HG03558 (cell line): ENCODE results near the gene OTOG.

Source experiments
- ATAC-seq: cut with Tn5 transposase; IDR thresholded peaks from one replicate; pipeline ENCODE4 v1.9.1; 2021; ENCODE audit warnings: moderate number of reproducible peaks; ENCODE audit not compliant: unreplicated experiment; ENCODE audit errors: extremely low read depth

OTOG gene

DNA sequence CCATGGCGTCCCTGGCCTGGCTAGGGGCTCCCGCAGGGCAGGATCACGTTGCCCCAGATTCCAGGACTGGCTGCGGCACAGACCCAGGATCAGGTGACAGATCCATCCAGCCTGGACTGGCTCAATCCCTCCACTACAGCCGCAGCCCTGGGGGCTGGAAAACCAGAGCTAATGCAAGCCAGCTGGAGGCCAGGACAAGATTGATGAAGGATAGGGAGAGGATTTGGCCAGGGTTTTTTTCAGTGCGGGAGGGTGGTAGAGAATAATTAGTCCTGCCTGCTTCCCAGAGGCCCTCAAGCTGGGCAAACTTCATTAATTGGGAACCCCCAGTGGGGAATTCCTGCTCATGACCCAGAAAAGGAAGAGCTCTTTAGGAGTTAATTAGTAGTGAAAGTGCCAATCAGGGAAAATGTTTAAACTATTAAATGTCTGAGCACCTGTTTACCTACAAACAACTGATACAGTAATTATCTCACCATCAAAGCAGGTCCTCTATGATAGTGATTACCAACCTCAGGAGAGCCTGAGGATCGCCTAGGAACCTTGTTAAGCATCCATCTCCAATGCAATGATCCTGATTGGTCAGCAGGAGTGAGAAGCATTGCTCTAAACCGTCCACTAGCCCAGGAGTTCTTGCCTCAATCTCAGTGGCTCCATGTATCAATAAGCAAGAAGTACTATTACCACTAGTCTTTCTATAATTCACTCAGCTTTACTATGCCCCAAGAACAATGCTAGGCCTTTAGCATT, 139.3 kb downstream of the OTOG start:
- no peak for ATAC-seq

DNA sequence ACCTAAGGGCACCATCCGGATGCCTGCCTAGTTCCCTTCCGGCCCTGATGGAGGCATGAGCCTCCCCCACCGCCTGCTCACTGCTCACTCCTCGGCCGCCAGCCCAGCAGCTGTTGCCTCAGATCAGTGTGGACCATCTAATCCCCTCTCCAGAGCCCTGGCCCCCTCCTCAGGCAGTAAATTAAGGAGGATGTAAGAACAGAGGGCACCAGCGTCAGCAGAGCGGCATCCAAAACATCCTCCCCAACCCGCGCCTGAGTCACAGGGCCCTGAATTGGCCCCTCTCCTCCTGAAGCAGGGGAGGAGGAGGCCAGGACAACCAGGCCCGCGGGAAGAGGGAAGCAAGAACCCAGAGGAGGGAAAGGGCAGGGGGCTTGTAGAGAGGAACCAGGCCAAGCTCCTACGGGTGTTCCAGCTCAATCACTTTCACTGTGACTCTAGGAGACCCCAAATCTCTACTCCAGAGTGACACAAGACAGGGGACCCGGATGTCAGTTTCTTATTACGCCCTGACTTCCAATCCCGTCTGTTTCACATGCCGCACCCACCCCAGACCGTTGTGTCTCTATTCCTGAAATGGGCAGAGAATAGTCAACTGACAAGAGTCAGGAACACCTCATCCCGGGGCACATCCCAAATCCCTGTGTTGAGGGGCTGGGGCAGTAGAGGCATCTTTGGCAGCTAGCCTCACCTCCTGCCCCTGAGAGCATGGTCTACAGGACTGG, 141.0 kb downstream of the OTOG start:
- no peak for ATAC-seq

DNA sequence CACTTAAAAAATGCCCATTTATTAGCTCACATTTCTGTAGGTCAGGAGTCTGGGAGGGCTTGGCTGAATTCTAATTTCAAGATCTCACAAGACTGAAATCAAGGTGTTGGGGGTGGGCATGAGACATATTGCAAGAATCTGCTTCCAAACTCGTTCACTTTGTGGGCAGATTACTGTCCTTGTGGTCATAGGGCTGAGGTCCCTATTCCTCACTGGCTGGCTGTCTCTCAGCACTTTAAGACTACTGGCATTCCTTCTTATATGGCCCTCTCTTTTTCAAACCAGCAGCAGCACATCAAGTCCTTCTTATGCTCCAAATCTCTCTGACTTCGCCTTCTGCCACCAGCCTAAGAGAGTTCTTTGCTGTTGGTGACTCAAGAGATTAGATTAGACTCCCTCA, 144.5 kb downstream of the OTOG start:
- no peak for ATAC-seq

DNA sequence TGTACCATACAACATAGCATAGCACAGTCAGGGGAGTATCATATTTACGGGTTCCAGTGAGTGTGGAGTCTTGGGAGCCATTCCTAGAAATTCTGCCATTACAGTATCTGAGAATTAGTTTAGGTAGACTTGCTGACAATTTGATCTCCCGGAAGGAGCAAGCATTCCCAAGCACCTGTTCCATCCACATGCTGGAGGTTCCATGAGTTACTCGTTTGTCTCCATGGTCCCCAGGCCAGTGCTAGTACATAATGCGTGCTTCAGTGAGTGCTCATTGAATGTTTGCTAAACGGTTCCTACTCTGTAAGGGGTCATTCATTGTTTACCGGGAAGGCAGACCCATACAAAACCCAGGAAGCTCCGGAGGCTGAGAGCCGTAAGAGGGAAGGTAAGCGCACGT, 144.9 kb downstream of the OTOG start:
- ATAC-seq, result no peak

DNA sequence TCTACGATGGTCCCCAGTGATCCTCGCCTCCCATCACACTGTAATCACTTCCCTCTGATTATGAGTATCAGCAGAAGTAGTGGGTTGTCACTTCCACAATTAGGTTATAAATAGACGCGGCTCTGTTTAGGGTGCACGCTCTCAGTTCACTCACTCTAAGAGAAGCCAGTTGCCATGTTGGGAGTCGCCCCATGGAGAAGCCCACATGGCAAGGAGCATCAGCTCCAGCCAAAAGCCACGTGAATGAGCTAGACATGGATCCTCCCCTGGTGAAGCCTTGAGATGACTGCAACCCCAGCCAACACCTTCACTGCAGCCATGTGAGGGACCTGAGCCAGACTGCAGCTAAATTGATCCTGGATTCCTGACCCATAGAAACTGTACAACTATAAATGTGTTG, 145.9 kb downstream of the OTOG start:
- no peak for ATAC-seq

DNA sequence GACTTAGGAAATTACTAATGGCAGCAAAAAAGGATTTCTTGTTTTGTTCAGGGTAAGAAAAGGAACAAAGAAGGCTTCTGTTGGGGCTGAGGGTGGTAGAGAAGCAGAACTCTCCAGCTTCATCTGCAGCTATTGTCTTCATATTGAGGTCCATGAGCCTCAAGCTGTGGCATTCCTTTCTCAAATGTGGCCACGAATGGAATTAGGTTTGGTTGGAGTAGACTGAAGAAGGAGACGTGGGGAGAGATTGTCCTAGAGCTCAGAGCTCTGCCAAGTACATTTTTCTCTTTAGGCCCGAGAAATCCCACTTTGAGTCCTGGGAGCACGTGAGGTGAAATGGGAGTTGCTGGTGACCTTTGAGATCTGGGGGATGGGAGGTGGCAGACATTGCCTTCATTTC, 146.5 kb downstream of the OTOG start:
- ATAC-seq, result no peak

DNA sequence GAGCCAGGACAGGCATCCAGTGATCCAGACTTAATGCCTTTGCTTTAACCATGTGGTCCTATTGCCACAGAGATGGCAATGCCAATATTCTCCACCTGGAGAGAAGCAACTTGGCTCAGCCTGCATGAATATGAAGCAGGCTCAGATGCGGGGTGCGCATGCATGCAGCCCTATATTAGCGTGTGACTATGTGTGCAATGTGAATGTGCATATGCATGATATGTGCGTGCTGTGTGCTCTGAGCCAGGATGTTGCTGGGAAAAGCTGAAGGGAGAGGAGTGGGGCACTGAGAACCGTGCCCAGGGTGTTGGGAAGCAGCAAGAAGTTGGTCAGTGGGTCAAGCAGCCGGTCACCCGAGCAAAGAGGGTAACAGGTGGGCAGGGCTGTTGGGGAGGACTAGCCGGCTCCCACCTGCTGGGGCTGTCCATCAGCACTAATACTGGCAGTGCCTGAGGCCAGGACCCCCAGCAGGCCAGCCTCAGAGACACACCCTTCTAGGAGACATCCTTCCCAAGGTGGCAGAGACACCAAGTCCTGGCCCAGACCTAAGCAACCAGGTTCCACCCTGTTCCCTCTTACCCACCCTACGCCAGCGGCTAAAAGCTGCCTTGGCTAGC, 147.5 kb downstream of the OTOG start:
- no peak for ATAC-seq

DNA sequence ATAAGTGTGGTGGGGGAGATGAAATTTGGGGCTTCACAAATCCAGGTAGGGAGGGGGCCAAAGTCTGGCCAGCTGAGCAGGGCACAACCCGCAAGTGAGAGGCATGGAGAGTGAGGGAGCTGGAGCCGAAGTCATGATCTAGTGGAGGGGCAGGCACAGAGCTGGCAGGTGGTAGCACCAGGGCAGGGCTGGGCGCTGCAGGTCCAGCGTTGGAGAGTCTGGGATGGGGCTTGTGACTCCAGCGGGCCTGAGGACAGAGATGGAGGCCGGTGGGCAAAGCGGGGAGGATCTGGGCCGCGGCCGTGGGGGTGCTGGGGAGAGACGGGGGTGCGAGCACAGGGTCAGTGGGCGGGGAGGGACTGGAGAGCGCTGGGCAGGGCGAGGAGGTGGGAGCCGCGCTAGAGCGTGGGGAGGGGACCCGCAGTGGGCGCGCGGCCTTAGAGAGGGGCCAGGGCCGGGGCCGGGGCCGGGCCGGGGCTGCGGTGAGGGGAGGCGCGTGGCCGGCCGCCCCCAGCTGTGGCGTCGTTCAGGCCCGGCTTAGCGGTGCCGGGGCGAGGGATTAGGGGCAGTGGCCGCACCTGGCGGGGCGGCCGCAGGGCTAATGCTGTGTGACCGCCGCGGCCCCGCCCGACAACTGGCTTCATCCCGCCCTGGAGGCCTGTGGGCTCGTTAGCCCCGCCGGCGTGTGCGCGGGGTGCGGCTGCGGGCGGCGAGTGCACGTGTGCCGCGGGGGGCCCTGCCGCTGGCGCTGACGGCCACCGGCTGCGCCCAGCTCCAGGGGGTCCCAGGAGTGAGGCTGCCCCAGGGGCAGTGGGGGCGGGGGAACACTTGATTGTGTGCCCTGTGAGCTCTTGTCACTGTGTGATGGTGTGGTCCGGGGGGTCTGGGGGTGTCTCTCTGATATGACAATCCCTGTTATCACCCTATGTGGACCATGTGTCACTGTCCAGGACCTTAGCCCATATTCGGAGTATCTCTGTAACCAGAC, 148.7 kb downstream of the OTOG start:
- no peak for ATAC-seq

DNA sequence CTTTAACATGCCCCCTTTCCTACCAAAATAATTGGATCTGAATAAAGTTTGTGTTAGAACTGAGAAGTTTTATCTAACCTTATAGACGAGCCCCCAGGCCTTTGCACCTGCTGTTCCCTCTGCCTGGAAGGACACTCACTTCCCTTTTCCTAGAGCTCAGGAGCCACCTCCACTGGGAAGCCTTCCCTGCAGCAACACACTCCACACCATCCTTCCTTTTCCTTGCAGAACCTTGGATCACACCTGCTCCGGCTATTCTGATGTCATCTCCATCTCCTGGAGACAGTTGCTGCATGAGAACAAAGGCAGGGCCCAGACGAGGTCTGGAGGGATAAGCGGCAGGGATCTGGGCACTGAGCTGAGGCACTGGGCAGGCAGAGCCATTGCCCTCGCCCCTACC, 149.7 kb downstream of the OTOG start:
- no peak for ATAC-seq
